K562 (cell line): ENCODE data around the gene PPP1CC. TPM values are rescaled to one million over a fixed set of nuclear protein-coding genes. Genes with fewer than 3 reads are reported as not detected.

Experiments used
- ATAC-seq: fragments of 200-7000 bp; cut with Tn5 transposase; 3 replicates; pipeline ENCODE4 v1.9.1; 2020; ENCODE audit warnings: moderate library complexity
- BruUV-seq: library from RNA; stranded (reverse); fragments of 400-500 nt; replicated peaks from 2 replicates; lab custom pipeline; 2021; lab: Mats Ljungman, UMichigan
- CTCF ChIA-PET: fragments of 300-600 bp; formaldehyde crosslinking; extraction: SDS; loops from one replicate; lab custom pipeline; 2021; ENCODE audit warnings: low intra/inter-chr PET ratio; lab: Yijun Ruan, JAX
- POLR2A ChIA-PET: fragments of 300-600, 350-650 bp; sonication (Branson Sonifier 250); formaldehyde crosslinking; extraction: SDS; loops from one replicate; lab custom pipeline; 2021; ENCODE audit warnings: antibody characterized with exemption, inconsistent platforms; lab: Yijun Ruan, JAX
- DNase-seq, 4 experiments: peaks; one replicate each; pipeline versions ENCODE4 v3.0.0 to v3.0.0-alpha.2; 2011 to 2018; ENCODE audit warnings: low spot score in 3 of 4, mixed read lengths in 3 of 4; ENCODE audit errors: extremely low read depth in 1 of 4
- FAIRE-seq: peaks from 2 replicates; lab custom pipeline; 2011; peaks lifted over from hg19 to GRCh38; lab: Jason Lieb, UNC
- H2AFZ ChIP-seq: 2 replicates; pipeline ENCODE4 v1.6.0; 2011; ENCODE audit warnings: low read depth, low read length, control low read depth, inconsistent platforms
- H3K27ac ChIP-seq: fragments of 200-600 bp; 3 replicates; pipeline ENCODE4 v1.8.0; 2011; ENCODE audit warnings: low read depth, mild to moderate bottlenecking, control low read depth, inconsistent platforms, low read length, moderate library complexity, mixed read lengths; ENCODE audit errors: extremely low read depth
- H3K27me3 ChIP-seq, 2 experiments: fragments of 300-600 bp in 1 of 2; 2 replicates in 1 of 2; 3 replicates in 1 of 2; pipeline versions ENCODE4 v1.6.0 to v1.8.0; 2011; ENCODE audit warnings: inconsistent platforms in 2 of 2, low read length in 2 of 2, mild to moderate bottlenecking in 1 of 2, mixed read lengths in 1 of 2, moderate library complexity in 1 of 2; ENCODE audit not compliant: control insufficient read depth in 2 of 2, insufficient read depth in 2 of 2
- H3K36me3 ChIP-seq: fragments of 300-600 bp; 3 replicates; pipeline ENCODE4 v1.8.0; 2011; ENCODE audit warnings: mild to moderate bottlenecking, low read length, inconsistent platforms; ENCODE audit not compliant: control insufficient read depth, insufficient read depth
- H3K4me1 ChIP-seq, 2 experiments: fragments of 200-600 bp in 1 of 2; replicated peaks in 1 of 2; 2 replicates in 1 of 2; 3 replicates in 1 of 2; pipeline versions ENCODE4 v1.5.1 to v1.8.0; 2011; ENCODE audit warnings: inconsistent platforms in 2 of 2, low read length in 2 of 2, mild to moderate bottlenecking in 1 of 2, mixed read lengths in 1 of 2, moderate library complexity in 1 of 2; ENCODE audit not compliant: control insufficient read depth in 2 of 2, insufficient read depth in 2 of 2
- H3K4me2 ChIP-seq: 2 replicates; pipeline ENCODE4 v1.6.1; 2011; ENCODE audit warnings: low read length, control low read depth, inconsistent platforms, mixed read lengths; ENCODE audit not compliant: insufficient read depth
- H3K4me3 ChIP-seq: fragments of 200-600 bp; sonication (generic), shearing (Covaris generic); 2 replicates; pipeline ENCODE4 v1.5.1; 2016; ENCODE audit warnings: control low read depth, inconsistent platforms
- H3K79me2 ChIP-seq: fragments of 200-600 bp; 3 replicates; pipeline ENCODE4 v1.8.0; 2011; ENCODE audit warnings: low read length, inconsistent platforms; ENCODE audit not compliant: control insufficient read depth, insufficient read depth
- H3K9ac ChIP-seq, 2 experiments: 2 replicates each; pipeline versions ENCODE4 v1.6.0 to v1.6.1; 2011; ENCODE audit warnings: low read depth in 2 of 2, low read length in 2 of 2, control low read depth in 1 of 2, inconsistent platforms in 1 of 2, mild to moderate bottlenecking in 1 of 2, mixed read lengths in 1 of 2; ENCODE audit not compliant: insufficient read depth in 1 of 2
- H3K9me1 ChIP-seq: one replicate; pipeline ENCODE4 v1.6.0; 2011; ENCODE audit warnings: inconsistent platforms, mild to moderate bottlenecking, low read length, moderate library complexity; ENCODE audit not compliant: control insufficient read depth, insufficient read depth
- H3K9me3 ChIP-seq: replicated peaks from 2 replicates; pipeline ENCODE4 v1.5.1; 2011; ENCODE audit warnings: low read depth, low read length, inconsistent platforms; ENCODE audit not compliant: control insufficient read depth, insufficient read depth
- H4K20me1 ChIP-seq: replicated peaks from 2 replicates; pipeline ENCODE4 v1.6.1; 2011; ENCODE audit warnings: low read length, inconsistent platforms, mixed read lengths; ENCODE audit not compliant: control insufficient read depth, insufficient read depth
- CBFA2T3 ChIP-seq: fragments of 450-650 bp; IDR thresholded peaks from 2 replicates; pipeline ENCODE4 v1.6.1; 2017
- CEBPB ChIP-seq: fragments of 450-650 bp; IDR thresholded peaks from 2 replicates; pipeline ENCODE4 v1.6.1; 2016; ENCODE audit warnings: missing genetic modification characterization, missing compliant biosample characterization
- EGR1 ChIP-seq: fragments of 450-650 bp; conservative IDR thresholded peaks from 2 replicates; pipeline ENCODE4 v1.6.1; 2017; ENCODE audit warnings: mild to moderate bottlenecking
- FOXJ3 ChIP-seq: sonication (generic); formaldehyde crosslinking; IDR thresholded peaks from 2 replicates; pipeline ENCODE4 v1.4.0; 2020; ENCODE audit warnings: mild to moderate bottlenecking, missing genetic modification reagents
- KLF10 ChIP-seq: fragments of 250-450 bp; sonication (Bioruptor Pico); IDR thresholded peaks from 2 replicates; pipeline ENCODE4 v1.6.1; 2021; ENCODE audit warnings: matching md5 sums
- POLR2AphosphoS5 ChIP-seq: IDR thresholded peaks from 2 replicates; pipeline ENCODE4 v1.6.1; 2011; ENCODE audit warnings: mild to moderate bottlenecking, low read depth, low read length, moderate library complexity; ENCODE audit not compliant: control insufficient read depth, insufficient read depth
- PRMT5 ChIP-seq: sonication (generic); formaldehyde crosslinking; IDR thresholded peaks from 2 replicates; pipeline ENCODE4 v1.5.0; 2020; ENCODE audit warnings: missing genetic modification reagents
- RFX1 ChIP-seq: fragments of 450-650 bp; IDR thresholded peaks from 2 replicates; pipeline ENCODE4 v1.6.1; 2016; ENCODE audit warnings: mild to moderate bottlenecking, moderate library complexity
- SOX6 ChIP-seq: fragments of 450-650 bp; IDR thresholded peaks from 2 replicates; pipeline ENCODE4 v1.6.1; 2014; ENCODE audit warnings: mild to moderate bottlenecking
- SPI1 ChIP-seq: IDR thresholded peaks from 2 replicates; pipeline ENCODE4 v1.6.1; 2011; ENCODE audit warnings: low read depth, low read length, control low read depth, borderline replicate concordance
- SUPT5H ChIP-seq: fragments of 450-650 bp; IDR thresholded peaks from 2 replicates; pipeline ENCODE4 v1.6.1; 2016
- VEZF1 ChIP-seq: fragments of 200-800 bp; sonication (Bioruptor generic); IDR thresholded peaks from 2 replicates; pipeline ENCODE4 v1.6.1; 2017; ENCODE audit warnings: missing genetic modification characterization, missing compliant biosample characterization
- ZNF124 ChIP-seq: sonication (generic); formaldehyde crosslinking; IDR thresholded peaks from 2 replicates; pipeline ENCODE4 v1.8.1; 2022; ENCODE audit warnings: missing genetic modification reagents
- ZNF436 ChIP-seq: fragments of 250-450, 450-650 bp; sonication (Bioruptor Pico); formaldehyde crosslinking; IDR thresholded peaks from 2 replicates; pipeline ENCODE4 v1.7.0; 2020; ENCODE audit warnings: mild to moderate bottlenecking
- WGBS: fragments of 100-300 bp; shearing (Covaris generic); methylation state at CpG from one replicate; pipeline ENCODE4 v1.1.6; 2016; ENCODE audit warnings: low coverage, mixed read lengths; ENCODE audit not compliant: insufficient coverage; ENCODE audit errors: missing lambda C conversion rate; 5-methylcytosine and 5-hydroxymethylcytosine counted together
- in situ Hi-C: fragments of 300-500 bp; cut with MboI; formaldehyde crosslinking; loops from 4 replicates; pipeline ENCODE4 v1.15.0; 2018; ENCODE audit warnings: inconsistent platforms, mixed read lengths
- intact Hi-C: fragments of 100-400 bp; cut with micrococcal nuclease; formaldehyde crosslinking; loops from 2 replicates; pipeline ENCODE4 v1.14.2; 2022
- polyA plus RNA-seq, 8 experiments: library from polyadenylated mRNA; depleted of rRNA in 4 of 8; stranded (reverse) in 5 of 8; unstranded in 3 of 8; fragments of >200 nt; fragmentation: Nextera tagmentation in 2 of 8; fragmentation: Illumina TruSeq in 1 of 8; extraction: Ambion mirVana in 2 of 8; extraction: Trizol in 1 of 8; gene quantifications; 2 replicates each; pipeline versions ENCODE4 v1.2.1 to v1.2.3, GENCODE V29; 2011 to 2014; ENCODE audit warnings: inconsistent platforms in 1 of 8, missing spikeins in 1 of 8
- total RNA-seq, 7 experiments: library from RNA; depleted of rRNA in 6 of 7; stranded (reverse); fragments of >200 nt in 6 of 7; fragmentation: Illumina TruSeq in 2 of 7; extraction: Trizol in 2 of 7; gene quantifications; 2 replicates each; pipeline versions ENCODE4 v1.2.1 to v1.2.3, GENCODE V29; 2011 to 2021; ENCODE audit warnings: low replicate concordance in 1 of 7
- TF ChIP-seq, protein P1 (sequence below), 3 experiments: fragments of 200-800 bp in 1 of 3; sonication (Bioruptor generic) in 1 of 3; sonication (generic) in 1 of 3; formaldehyde crosslinking in 1 of 3; IDR thresholded peaks; 2 replicates each; pipeline versions ENCODE4 v1.6.1 to v1.8.0; 2016 to 2022; ENCODE audit warnings: mild to moderate bottlenecking in 2 of 3, missing compliant biosample characterization in 2 of 3, missing genetic modification characterization in 2 of 3, missing genetic modification reagents in 1 of 3

PPP1CC gene
- total and polyA plus RNA-seq, 9 of the 15 experiments (the other 6 are each of a cell fraction or from before 2014, with no cell fraction given) = 67.4 to 286 (median 195) TPM

GRCh38 chr12:110688446-110689280 lies 54.0 kb downstream of the PPP1CC start, which contains the start of gene HVCN1 (continued):
- TF ChIP-seq VEZF1 (CRISPR knock-in tag) (peak; percentile 40; the same call in 1 of the 2 replicates), FOXJ3 (CRISPR knock-in tag) (no peak), PRMT5 (CRISPR knock-in tag) (0 out of 2 replicates have a peak, but pooled peaks have one; percentile 19), ZNF124 (CRISPR knock-in tag) (no peak), SUPT5H (no peak), KLF10 (CRISPR knock-in tag) (no peak)
- TF ChIP-seq, all 486 proteins: peak for 7

DNA sequence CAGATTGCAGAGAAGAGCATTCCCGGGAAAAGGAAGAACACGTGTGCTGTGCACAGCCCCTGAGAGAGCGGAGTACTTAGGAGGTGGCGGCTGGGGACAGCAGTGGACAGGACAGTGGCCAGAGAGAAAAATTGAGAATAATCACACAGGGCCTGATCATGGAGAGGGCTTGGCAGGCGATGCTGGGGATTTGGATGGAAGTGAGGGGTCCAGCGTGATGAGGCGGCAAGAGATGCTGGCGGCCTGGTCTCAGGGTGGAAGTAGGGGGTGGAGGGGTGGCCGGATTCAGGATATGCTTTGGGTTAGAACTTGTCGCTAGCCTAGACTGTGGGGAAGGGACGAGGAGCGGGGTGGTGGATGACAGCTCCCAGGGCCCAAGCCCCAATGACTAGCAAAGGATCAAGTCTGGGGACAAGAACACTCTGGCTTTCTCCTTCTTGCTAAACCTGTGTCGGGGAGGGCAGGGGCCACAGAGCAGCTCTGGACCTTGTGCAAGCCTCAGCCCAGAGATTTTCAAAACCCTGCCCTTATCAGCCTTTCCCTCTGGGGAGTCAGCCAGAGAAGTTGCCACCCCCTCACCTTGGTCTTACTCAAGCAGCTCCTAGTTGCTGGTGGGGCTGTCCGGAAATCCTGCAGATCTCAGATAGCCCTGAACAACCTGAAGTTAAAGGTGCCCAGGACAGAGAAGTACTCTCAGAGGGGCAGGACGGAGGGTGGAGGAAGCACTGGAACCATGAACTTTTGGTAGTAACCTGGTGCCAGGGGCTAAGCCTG lies 55.1 kb downstream of the PPP1CC start:
- no peak overlapping the region for H3K27ac ChIP-seq
- FAIRE-seq (peak; percentile 84), DNase-seq (peak in 3 of 4 experiments; percentile 25 to 75 (median 66)), ATAC-seq (peak; percentile 62)
- H3K9me3 ChIP-seq = no peaks in the 10 kb centered on the region
- no TSS peak for BruUV-seq
- in situ Hi-C loops (no loop called here), intact Hi-C loops (no loop called here)
- no peaks in the 10 kb centered on the region for H3K36me3 ChIP-seq
- peaks cover 14 to 30% of the 10 kb centered on the region in 2 experiments; a peak in 4 of 5 replicates for H3K27me3 ChIP-seq
- POLR2A ChIA-PET = no interaction called here
- no peaks in the 10 kb centered on the region; the same call in none of the 2 replicates for H4K20me1 ChIP-seq
- H3K4me2 ChIP-seq = no peak overlapping the region
- H2AFZ ChIP-seq = no peak overlapping the region
- no peak overlapping the region for H3K4me3 ChIP-seq
- H3K9me1 ChIP-seq = peaks cover 5% of the 10 kb centered on the region
- CTCF ChIA-PET = no interaction called here
- H3K4me1 ChIP-seq = peaks cover 26 to 30% of the 10 kb centered on the region in 2 experiments
- no peaks in the 10 kb centered on the region for H3K79me2 ChIP-seq
- H3K9ac ChIP-seq = peak overlapping the region in 1 of 2 experiments; percentile 13; a peak in 1 of 4 replicates
- WGBS = 25% methylated on average over 15 of the region's 15 CpGs
- no peak for TF ChIP-seq SPI1
- no peak for TF ChIP-seq RFX1
- no peak for TF ChIP-seq ZNF436 (CRISPR knock-in tag)
- TF ChIP-seq CEBPB (tag) = peak; percentile 86
- peak; percentile 88 for TF ChIP-seq CBFA2T3
- TF ChIP-seq, protein P1, sequence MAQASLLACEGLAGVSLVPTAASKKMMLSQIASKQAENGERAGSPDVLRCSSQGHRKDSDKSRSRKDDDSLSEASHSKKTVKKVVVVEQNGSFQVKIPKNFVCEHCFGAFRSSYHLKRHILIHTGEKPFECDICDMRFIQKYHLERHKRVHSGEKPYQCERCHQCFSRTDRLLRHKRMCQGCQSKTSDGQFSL (CRISPR knock-in tag; IDR thresholded peaks at IDR 0.05) = peak; percentile 61; the same call in 1 of the 2 replicates
- TF ChIP-seq, protein P1 (tag; IDR thresholded peaks at IDR 0.05) = no peak
- TF ChIP-seq SOX6 = peak; percentile 12; the same call in 1 of the 2 replicates
- TF ChIP-seq POLR2AphosphoS5 = peak; percentile 38; the same call in 1 of the 2 replicates
- peak; percentile 61 for TF ChIP-seq EGR1
